Mesendoderm (in vitro differentiated cells): ENCODE results near the gene DUSP6.
"Not testable (repeated sequence)": the region's sequence is repeated elsewhere in the genome, so short reads cannot be mapped to it uniquely, and the experiment has no call there.

Experiments
- DNase-seq: peaks from one replicate; pipeline ENCODE4 v3.0.0; 2013
- H2AK5ac ChIP-seq: 2 replicates; pipeline ENCODE4 v1.6.1; 2013; ENCODE audit warnings: low read length, inconsistent platforms
- H2BK120ac ChIP-seq: 2 replicates; pipeline ENCODE4 v1.6.1; 2013; ENCODE audit warnings: low read depth, mild to moderate bottlenecking, low read length, moderate library complexity, mixed read lengths
- H2BK15ac ChIP-seq: replicated peaks from 2 replicates; pipeline ENCODE4 v1.6.1; 2013; ENCODE audit warnings: low read depth, mild to moderate bottlenecking, moderate library complexity
- H2BK5ac ChIP-seq: 2 replicates; pipeline ENCODE4 v1.6.1; 2013; ENCODE audit warnings: low read length, inconsistent platforms
- H3K18ac ChIP-seq: 2 replicates; pipeline ENCODE4 v1.6.1; 2013; ENCODE audit warnings: mild to moderate bottlenecking, low read length, mixed read lengths
- H3K23ac ChIP-seq: one replicate; pipeline ENCODE4 v1.6.1; 2013; ENCODE audit warnings: low read length
- H3K27ac ChIP-seq: 2 replicates; pipeline ENCODE4 v1.5.1; 2013; ENCODE audit warnings: low read depth, mild to moderate bottlenecking, inconsistent platforms, low read length, moderate library complexity
- H3K27me3 ChIP-seq: 2 replicates; pipeline ENCODE4 v1.6.1; 2013; ENCODE audit warnings: low read length, control low read depth, mild to moderate bottlenecking, inconsistent platforms; ENCODE audit not compliant: insufficient read depth, poor library complexity
- H3K36me3 ChIP-seq: 2 replicates; pipeline ENCODE4 v1.6.1; 2013; ENCODE audit warnings: low read length, inconsistent platforms; ENCODE audit not compliant: control insufficient read depth, insufficient read depth
- H3K4ac ChIP-seq: one replicate; pipeline ENCODE4 v1.6.1; 2013; ENCODE audit warnings: low read depth, mild to moderate bottlenecking, low read length, moderate library complexity
- H3K4me1 ChIP-seq: 2 replicates; pipeline ENCODE4 v1.6.1; 2013; ENCODE audit warnings: low read depth, low read length, inconsistent platforms; ENCODE audit not compliant: control insufficient read depth
- H3K4me2 ChIP-seq: 2 replicates; pipeline ENCODE4 v1.6.1; 2013; ENCODE audit warnings: low read length
- H3K4me3 ChIP-seq: 2 replicates; pipeline ENCODE4 v1.5.1; 2013; ENCODE audit warnings: mild to moderate bottlenecking, low read length
- H3K56ac ChIP-seq: one replicate; pipeline ENCODE4 v1.6.1; 2013; ENCODE audit warnings: low read length
- H3K79me1 ChIP-seq: 2 replicates; pipeline ENCODE4 v1.6.1; 2013; ENCODE audit warnings: low read length, inconsistent platforms
- H3K79me2 ChIP-seq: 2 replicates; pipeline ENCODE4 v1.6.1; 2013; ENCODE audit warnings: mild to moderate bottlenecking, low read length; ENCODE audit not compliant: control insufficient read depth, insufficient read depth
- H3K9ac ChIP-seq: 2 replicates; pipeline ENCODE4 v1.6.1; 2013; ENCODE audit warnings: low read length, inconsistent platforms
- H4K5ac ChIP-seq: one replicate; pipeline ENCODE4 v1.6.1; 2013; ENCODE audit warnings: low read length
- H4K8ac ChIP-seq: one replicate; pipeline ENCODE4 v1.6.1; 2013; ENCODE audit warnings: low read depth, mild to moderate bottlenecking, control low read depth, low read length, moderate library complexity
- WGBS: extraction: QIAGEN DNeasy Blood & Tissue Kit; methylation state at CpG from one replicate; pipeline ENCODE4 v1.1.7; 2013; ENCODE audit warnings: low lambda C conversion rate, missing lambda C conversion rate; ENCODE audit not compliant: insufficient coverage; ENCODE audit errors: extremely low coverage; 5-methylcytosine and 5-hydroxymethylcytosine counted together

Gene DUSP6

GRCh38 chr12:89344862-89345202 is 7.5 kb downstream of the DUSP6 start:
- WGBS = no CpG with 5 or more reads among the region's 3 CpGs
- H3K56ac ChIP-seq = no peak overlapping the region
- no peak overlapping the region for H3K4me2 ChIP-seq
- H2BK5ac ChIP-seq = peak overlapping the region; percentile 9
- no peaks in the 10 kb centered on the region for H3K27me3 ChIP-seq
- peak overlapping the region; percentile 13 for H2BK15ac ChIP-seq
- peaks cover 9% of the 10 kb centered on the region for H3K36me3 ChIP-seq
- H3K79me1 ChIP-seq = peaks cover 3% of the 10 kb centered on the region
- H3K9ac ChIP-seq = no peak overlapping the region
- H4K8ac ChIP-seq = no peak overlapping the region
- H4K5ac ChIP-seq = no peak overlapping the region
- no peak overlapping the region for H3K23ac ChIP-seq
- no peak overlapping the region for H2BK120ac ChIP-seq
- peaks cover 11% of the 10 kb centered on the region for H3K79me2 ChIP-seq
- no peak overlapping the region for H3K18ac ChIP-seq
- H3K27ac ChIP-seq = no peak overlapping the region
- H3K4ac ChIP-seq = no peak overlapping the region
- DNase-seq = no peak
- H3K4me3 ChIP-seq = no peak overlapping the region
- no peak overlapping the region for H2AK5ac ChIP-seq
- peaks cover 30% of the 10 kb centered on the region for H3K4me1 ChIP-seq

- H3K4ac ChIP-seq = no peak overlapping the region
- peaks cover 6% of the 10 kb centered on the region for H3K79me2 ChIP-seq
- no peak overlapping the region for H3K4me3 ChIP-seq
- H4K8ac ChIP-seq = no peak overlapping the region
- peak; percentile 54 for DNase-seq
- H2AK5ac ChIP-seq = no peak overlapping the region
- H3K18ac ChIP-seq = peak overlapping the region; percentile 28
- no peaks in the 10 kb centered on the region for H3K27me3 ChIP-seq
- peak overlapping the region; percentile 31 for H3K56ac ChIP-seq
- H2BK120ac ChIP-seq = no peak overlapping the region
- no peak overlapping the region for H4K5ac ChIP-seq
- H3K36me3 ChIP-seq = peaks cover 6% of the 10 kb centered on the region
- H3K27ac ChIP-seq = no peak overlapping the region
- H3K23ac ChIP-seq = no peak overlapping the region
- H3K4me2 ChIP-seq = no peak overlapping the region
- H2BK5ac ChIP-seq = no peak overlapping the region
- WGBS = no CpG with 5 or more reads among the region's 10 CpGs
- H2BK15ac ChIP-seq = no peak overlapping the region
- peaks cover 3% of the 10 kb centered on the region for H3K79me1 ChIP-seq
- H3K4me1 ChIP-seq = peaks cover 30% of the 10 kb centered on the region
- no peak overlapping the region for H3K9ac ChIP-seq
Measured at GRCh38 chr12:89344043-89344861, 8.0 kb downstream of the DUSP6 start.

GRCh38 chr12:89343127-89343526 is 9.2 kb downstream of the DUSP6 start:
- WGBS = no CpG with 5 or more reads among the region's 3 CpGs
- DNase-seq = no peak
- H4K8ac ChIP-seq = no peak overlapping the region
- H3K4me3 ChIP-seq = no peak overlapping the region
- no peak overlapping the region for H3K27ac ChIP-seq
- no peak overlapping the region for H3K9ac ChIP-seq
- H2AK5ac ChIP-seq = no peak overlapping the region
- H3K27me3 ChIP-seq = no peaks in the 10 kb centered on the region
- no peaks in the 10 kb centered on the region for H3K79me2 ChIP-seq
- no peak overlapping the region for H3K56ac ChIP-seq
- no peaks in the 10 kb centered on the region for H3K79me1 ChIP-seq
- no peaks in the 10 kb centered on the region for H3K36me3 ChIP-seq
- H4K5ac ChIP-seq = no peak overlapping the region
- no peak overlapping the region for H3K4me2 ChIP-seq
- no peak overlapping the region for H3K23ac ChIP-seq
- no peak overlapping the region for H3K4ac ChIP-seq
- H3K4me1 ChIP-seq = peaks cover 24% of the 10 kb centered on the region
- peak overlapping the region; percentile 54 for H3K18ac ChIP-seq
- no peak overlapping the region for H2BK5ac ChIP-seq
- H2BK15ac ChIP-seq = no peak overlapping the region
- no peak overlapping the region for H2BK120ac ChIP-seq

- H2BK5ac ChIP-seq = no peak overlapping the region
- no peaks in the 10 kb centered on the region for H3K79me1 ChIP-seq
- no peak overlapping the region for H2BK120ac ChIP-seq
- no peak overlapping the region for H3K27ac ChIP-seq
- no peak overlapping the region for H3K56ac ChIP-seq
- no peak overlapping the region for H3K18ac ChIP-seq
- H4K5ac ChIP-seq = no peak overlapping the region
- WGBS = no CpG with 5 or more reads among the region's 1 CpG
- no peaks in the 10 kb centered on the region for H3K27me3 ChIP-seq
- H2AK5ac ChIP-seq = no peak overlapping the region
- H3K4me2 ChIP-seq = no peak overlapping the region
- no peak overlapping the region for H3K23ac ChIP-seq
- no peaks in the 10 kb centered on the region for H3K36me3 ChIP-seq
- H3K4me3 ChIP-seq = no peak overlapping the region
- no peak for DNase-seq
- peaks cover 11% of the 10 kb centered on the region for H3K4me1 ChIP-seq
- H4K8ac ChIP-seq = no peak overlapping the region
- no peak overlapping the region for H3K4ac ChIP-seq
- H3K79me2 ChIP-seq = no peaks in the 10 kb centered on the region
- no peak overlapping the region for H3K9ac ChIP-seq
- peak overlapping the region; percentile 85 for H2BK15ac ChIP-seq
Measured at GRCh38 chr12:89340861-89341260, 11.4 kb downstream of the DUSP6 start.

- H3K4me2 ChIP-seq = no peak overlapping the region
- no peak overlapping the region for H3K18ac ChIP-seq
- WGBS = no CpG with 5 or more reads among the region's 10 CpGs
- H2BK120ac ChIP-seq = no peak overlapping the region
- H3K56ac ChIP-seq = no peak overlapping the region
- peaks cover 5% of the 10 kb centered on the region for H3K4me1 ChIP-seq
- H3K4me3 ChIP-seq = no peak overlapping the region
- H3K23ac ChIP-seq = no peak overlapping the region
- no peak overlapping the region for H2AK5ac ChIP-seq
- DNase-seq = no peak
- H3K4ac ChIP-seq = no peak overlapping the region
- no peaks in the 10 kb centered on the region for H3K36me3 ChIP-seq
- H2BK15ac ChIP-seq = no peak overlapping the region
- H2BK5ac ChIP-seq = no peak overlapping the region
- H3K27ac ChIP-seq = no peak overlapping the region
- no peaks in the 10 kb centered on the region for H3K27me3 ChIP-seq
- H3K79me1 ChIP-seq = no peaks in the 10 kb centered on the region
- no peak overlapping the region for H4K8ac ChIP-seq
- H4K5ac ChIP-seq = no peak overlapping the region
- H3K9ac ChIP-seq = no peak overlapping the region
- H3K79me2 ChIP-seq = no peaks in the 10 kb centered on the region
Measured at GRCh38 chr12:89339526-89339925, 12.8 kb downstream of the DUSP6 start.

- H3K27ac ChIP-seq, H3K27me3 ChIP-seq, H2BK120ac ChIP-seq, H3K4me3 ChIP-seq, H3K4me1 ChIP-seq, H2AK5ac ChIP-seq, H3K4me2 ChIP-seq, H3K79me1 ChIP-seq, H3K18ac ChIP-seq, H3K79me2 ChIP-seq, H3K36me3 ChIP-seq, H2BK15ac ChIP-seq, H4K5ac ChIP-seq, H3K56ac ChIP-seq, DNase-seq, H4K8ac ChIP-seq, H2BK5ac ChIP-seq, H3K4ac ChIP-seq, H3K9ac ChIP-seq, H3K23ac ChIP-seq: not testable (repeated sequence)
- WGBS = no CpG with 5 or more reads among the region's 4 CpGs
Measured at GRCh38 chr12:89337136-89337535, 15.2 kb downstream of the DUSP6 start.
